Fibroblast of skin of back (primary cell): ENCODE results near the gene TRIM3. TPM values are rescaled to one million over a fixed set of nuclear protein-coding genes. Genes with fewer than 3 reads are reported as not detected.
A peak's percentile ranks its signal among the peaks of the same experiment; 100 is the strongest.
"Not testable (repeated sequence)": the region's sequence is repeated elsewhere in the genome, so short reads cannot be mapped to it uniquely, and the experiment has no call there.

Experiments
- DNase-seq: peaks from one replicate; pipeline ENCODE4 v3.0.0-alpha.2; 2013
- polyA plus RNA-seq, 2 experiments: library from polyadenylated mRNA; unstranded; fragments of 120-200 nt; gene quantifications; one replicate each; pipeline ENCODE4 v1.2.1, GENCODE V29; 2013; ENCODE audit not compliant: insufficient read length in 2 of 2

The TRIM3 gene
- 22.2 TPM for polyA plus RNA-seq (2013, experiment 1 of 2; ENCODE audit: insufficient read length)
- 19.6 TPM for polyA plus RNA-seq (2013, experiment 2 of 2; ENCODE audit: insufficient read length)

DNA sequence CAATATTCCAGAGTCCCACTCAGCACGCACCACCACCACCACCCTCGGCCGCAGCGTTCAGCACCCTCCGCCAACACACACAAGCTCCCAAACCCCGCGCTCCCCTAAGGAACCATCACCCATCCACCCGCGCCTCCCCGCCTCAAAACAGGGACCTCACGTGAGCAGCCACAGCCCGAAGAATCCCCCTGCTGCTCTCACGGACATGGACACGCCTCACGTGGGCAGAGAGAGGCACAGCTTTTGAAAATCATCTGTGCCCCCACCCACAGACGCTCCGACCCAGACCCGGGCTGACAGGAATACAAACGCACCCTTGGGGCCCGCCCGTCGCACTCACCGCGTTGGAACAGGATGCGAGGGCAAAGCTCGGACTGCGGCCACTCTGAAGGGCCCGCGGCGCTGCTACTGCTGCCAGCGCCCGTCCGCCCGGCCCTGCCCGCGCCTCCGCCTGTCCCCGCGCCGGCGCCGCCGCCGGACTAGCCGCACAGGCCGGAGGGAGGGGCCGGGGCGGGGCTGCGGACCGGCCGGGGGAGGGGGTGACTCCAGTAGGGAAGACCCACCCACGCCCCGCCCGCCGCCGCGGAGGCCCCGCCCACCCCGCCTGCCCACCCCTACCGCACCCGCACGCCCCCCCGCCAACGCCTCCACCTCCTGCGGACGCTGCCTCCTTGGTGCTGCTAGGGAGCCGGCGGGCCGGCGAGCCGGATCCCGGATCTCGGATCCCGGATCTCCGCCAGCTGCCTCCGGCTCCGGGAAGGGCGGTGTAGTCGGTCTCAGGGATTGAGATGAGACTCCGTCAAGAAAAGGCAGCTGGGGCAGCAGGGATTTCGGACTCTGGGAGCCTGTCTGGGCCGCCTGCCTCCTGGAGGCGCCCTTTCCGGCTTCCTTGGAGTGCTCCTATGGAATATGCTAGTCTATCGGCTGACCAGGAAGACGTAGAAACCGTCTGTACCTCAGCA lies at the start of gene TRIM3:
TRIM3 (minus strand) TSS at position 491 of the 962 bp plus-strand sequence. CDS start 8,246 bp downstream, outside the sequence.
- DNase-seq, result peak; percentile 88

DNA sequence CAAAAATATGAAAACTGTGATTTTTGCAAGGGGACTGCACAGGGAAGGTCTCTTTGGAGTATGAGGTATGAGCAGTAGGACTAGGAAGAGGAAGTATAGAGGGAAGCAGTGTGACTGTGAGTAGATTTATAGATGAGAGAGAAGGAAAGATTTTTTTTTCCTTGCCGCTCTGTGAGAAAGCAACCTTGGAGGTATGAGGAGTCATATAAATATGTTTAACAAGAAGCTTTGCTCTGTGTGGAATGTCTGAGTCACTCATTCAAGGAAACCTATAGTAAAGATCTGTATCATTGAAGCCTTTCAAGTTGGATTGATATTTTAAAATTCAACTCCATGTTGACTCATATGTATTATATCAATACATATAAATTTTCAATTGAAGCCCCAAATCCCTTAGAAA lies 49.5 kb upstream of the TRIM3 start:
- DNase-seq, result peak; percentile 77

DNA sequence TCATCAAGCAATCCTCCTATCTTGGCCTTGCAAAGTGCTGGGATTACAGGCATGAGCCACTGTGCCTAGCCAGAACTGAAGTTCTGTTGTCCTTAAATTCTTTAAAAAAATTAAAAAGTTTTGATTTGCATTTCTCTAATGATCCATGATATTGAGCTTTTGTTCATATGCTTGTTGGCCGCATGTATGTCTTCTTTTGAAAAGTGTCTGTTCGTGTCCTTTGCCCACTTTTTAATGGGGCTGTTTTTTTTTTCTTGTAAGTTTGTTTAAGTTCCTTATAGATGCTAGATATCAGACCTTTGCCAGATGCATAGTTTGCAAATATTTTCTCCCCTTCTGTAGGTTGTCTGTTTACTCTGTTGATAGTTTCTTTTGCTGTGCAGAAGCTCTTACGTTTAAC lies 48.2 kb upstream of the TRIM3 start:
- not testable (repeated sequence) for DNase-seq

DNA sequence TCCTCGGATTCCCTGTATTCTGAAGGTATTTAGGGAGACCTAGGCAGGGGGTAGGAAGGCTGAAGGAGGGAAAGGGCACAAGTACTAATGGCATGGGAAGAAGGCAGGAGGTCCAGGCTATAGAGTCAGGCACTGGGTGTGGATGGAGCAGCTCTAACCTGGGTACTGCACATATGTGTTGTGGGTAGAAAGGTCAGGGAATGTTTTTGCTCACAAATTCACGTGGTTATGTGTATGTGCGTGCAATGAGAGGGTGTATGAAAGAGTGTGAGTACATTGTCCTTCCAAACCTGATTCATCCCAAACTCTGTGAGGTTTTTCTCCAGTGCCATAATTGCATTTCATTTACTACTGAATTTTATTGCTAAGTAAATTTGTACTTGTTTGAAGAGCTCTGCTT lies 46.5 kb upstream of the TRIM3 start:
- no peak for DNase-seq

DNA sequence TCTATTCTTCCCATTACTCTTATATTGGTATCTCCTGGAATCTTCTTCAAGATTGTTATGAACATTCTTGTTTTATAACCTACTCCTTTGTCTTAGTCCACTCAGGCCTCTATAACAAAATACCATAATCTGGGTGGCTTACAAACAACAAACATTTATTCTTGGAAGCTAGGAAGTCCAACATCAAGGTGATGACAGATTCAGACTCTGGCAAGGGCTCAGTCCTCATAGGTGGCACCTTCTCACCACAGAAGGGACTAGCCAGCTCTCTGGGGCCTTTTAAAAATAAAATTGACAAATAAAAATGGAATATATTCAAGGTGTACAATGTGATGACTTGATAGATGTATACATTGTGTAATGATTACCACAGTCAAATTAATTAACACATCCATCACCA lies 43.1 kb upstream of the TRIM3 start:
- no peak for DNase-seq

DNA sequence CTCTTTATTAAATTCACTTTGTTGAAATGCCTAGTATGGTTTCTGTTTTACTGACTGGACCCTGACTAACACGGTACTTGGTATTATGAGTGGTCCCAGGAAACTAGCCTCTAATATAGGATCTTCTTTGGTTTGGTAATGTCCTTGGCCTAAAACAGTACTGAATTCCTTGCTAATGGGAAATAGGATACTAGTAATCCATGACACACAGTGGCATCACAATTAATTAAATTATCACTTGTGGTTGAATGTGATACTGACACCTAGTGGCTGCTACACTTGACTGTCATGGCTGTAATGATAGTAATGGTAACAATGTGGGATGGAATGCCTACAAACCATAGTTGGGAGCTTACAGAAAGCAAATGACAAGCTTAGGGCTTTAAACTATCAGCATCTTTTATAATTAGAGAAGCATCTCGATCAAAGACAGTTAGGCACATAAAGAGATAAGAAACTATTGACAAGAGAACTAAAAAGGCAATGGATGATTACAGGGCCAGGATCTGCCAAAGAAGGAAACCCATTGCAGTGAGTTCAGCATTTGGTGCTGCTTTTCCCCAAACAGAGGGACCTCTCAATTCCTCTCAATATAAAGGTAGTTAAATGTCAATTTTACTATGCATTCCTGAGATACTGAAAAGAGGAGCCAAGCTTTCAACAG lies 32.0 kb upstream of the TRIM3 start:
- peak; percentile 77 for DNase-seq

DNA sequence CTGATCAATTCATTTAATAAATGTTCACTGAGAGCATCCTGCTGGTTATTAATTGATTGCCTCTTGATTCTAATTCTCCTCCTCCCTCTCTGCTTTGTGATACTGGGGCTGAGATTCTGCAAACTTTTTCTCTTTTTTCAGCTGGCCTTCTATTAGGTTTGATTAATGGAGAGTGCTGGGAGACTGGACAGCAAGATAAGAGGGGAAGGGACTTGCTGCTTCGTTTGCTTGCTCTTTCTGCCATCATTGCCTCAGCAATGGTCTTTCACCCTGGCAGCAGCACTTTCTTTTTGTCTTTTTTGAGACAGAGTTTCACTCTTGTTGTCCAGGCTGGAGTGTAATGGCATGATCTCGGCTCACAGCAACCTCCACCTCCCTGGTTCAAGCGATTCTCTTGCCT lies 30.4 kb upstream of the TRIM3 start:
- no peak for DNase-seq

DNA sequence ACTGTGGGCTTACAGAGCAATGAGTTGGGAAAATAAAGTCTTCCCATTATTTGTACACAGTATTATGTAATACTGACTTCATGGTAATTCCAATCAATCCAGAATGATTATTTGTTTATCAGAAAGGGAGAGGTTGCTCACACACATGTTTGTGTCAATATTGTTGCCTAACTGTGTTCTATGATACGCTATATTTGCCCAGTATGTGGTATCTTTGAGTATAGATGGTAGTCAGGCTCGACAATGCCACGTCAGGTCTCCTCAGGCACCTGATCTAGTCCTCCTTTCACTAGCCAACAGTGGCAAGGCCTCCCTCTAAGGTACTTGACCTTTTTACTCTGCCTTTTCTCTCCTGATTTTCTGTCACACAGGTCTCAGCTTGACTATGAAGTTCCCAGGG lies 28.6 kb upstream of the TRIM3 start:
- no peak for DNase-seq

DNA sequence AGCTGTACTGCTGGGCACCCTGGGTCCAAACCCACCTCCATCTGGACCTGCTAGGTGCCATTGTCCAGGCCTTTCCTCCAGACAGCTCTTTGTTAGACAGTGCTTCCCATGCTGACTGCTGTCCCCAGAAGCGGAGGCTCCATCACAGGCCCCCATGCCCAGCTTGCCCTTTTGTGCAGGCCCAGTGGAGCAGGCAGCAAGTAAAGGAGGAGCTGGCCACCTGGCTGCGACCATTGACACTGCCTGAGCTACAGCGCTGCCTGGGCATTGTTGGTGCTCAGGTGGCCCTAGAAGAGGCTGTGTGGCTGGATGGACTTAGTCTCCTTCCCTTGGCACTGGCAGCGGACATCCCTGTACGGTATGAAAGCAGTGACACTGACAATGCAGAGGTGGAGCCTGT lies 24.8 kb upstream of the TRIM3 start:
- DNase-seq, result no peak

DNA sequence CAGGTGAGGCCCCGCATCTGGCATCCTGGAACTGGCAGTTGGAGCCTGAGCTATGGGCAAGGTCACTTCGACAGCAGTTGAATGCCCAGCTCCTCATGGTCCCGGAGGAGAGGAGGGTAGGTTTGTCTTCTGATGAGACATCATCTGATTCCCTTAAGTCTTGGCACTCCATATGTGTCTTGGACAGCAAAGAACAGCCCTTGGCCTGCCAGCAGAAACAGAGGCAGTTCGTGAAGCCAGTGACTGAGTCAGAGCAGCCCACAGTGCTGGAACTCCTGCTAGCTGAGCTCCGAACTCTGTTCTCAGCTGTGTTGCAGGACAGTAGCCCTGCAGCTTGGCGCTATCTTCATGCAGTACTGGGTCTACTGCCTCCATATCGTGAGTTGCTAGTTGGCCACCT lies 24.4 kb upstream of the TRIM3 start:
- no peak for DNase-seq

DNA sequence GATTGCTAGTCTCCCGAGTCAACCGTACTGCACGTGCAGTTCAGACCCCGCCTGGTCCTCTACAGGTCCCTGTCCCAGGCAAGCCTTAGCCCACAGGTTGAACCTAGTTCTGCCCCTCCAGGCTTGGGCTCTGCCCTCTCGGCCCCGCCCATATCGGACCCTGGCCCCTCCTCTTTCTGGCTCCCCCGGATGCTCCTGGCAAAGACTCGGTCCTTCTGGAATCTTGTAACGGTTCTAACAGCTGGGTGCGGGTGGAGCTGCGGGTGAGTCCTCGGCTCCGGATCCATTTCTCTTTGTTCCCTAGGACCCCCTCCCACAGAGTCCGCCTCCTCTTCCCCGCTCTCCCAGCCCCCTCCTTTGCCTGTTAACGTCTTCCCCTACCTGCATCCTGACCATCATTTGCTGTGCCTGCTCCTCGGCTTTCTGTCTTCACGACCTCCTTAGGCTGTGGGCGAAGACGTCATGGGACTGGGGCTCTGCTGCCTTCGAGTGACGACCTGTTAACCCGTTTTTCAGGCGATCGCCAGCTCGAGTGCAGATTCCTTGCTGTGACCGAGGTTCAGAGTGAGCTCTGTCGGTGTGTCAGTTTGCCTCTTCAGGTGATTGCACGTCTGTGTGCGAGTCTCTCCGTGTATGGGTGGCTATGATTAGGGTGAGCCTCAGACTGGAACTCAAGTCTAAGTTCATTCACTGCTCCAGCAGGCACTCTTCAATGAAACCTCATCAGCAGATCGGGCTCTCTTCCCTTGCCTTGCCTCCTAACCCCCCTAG lies 23.5 kb upstream of the TRIM3 start, which contains the start of gene DNHD1:
DNHD1 (plus strand) TSS at position 212 of the 771 bp plus-strand sequence. CDS start 936 bp downstream, outside the sequence.
- no peak for DNase-seq

DNA sequence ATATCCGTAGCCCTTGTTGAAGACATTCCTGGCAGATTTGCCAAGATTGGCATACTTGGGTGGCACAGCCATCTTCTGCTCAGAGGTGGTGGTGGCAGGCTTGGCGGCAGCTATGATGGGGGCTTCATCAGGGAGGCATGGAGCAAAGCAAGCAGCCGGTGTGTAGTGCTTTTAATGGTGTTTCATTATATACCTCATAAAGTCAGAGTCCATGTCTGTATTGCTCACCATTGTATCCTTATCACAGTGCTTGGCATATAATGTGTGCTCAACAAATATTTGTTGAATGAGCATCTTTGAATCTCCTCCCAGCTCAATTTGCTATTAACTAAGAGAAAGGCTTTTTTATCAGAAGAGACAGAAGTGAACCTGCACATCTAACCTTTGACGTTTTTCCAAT lies 15.6 kb upstream of the TRIM3 start:
- no peak for DNase-seq

DNA sequence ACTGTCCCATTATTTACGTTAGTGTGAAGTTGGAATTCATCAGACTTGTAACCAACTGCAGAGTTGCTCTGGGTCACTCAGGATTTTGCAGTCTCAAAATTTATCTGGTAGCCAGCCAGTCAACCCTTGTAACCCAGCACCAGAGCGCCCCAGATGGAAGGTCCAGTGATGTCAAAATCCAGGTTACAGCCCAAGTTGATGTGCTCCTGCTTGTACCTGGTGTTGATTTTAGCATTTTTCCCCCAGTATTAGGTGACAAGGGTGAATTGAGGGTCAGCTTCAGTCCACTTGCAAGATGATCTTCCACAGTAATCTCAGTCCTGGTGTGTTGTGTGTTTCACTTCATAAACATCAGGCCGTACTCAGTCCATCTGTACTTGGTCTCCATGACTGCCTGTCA lies 15.1 kb upstream of the TRIM3 start:
- no peak for DNase-seq

DNA sequence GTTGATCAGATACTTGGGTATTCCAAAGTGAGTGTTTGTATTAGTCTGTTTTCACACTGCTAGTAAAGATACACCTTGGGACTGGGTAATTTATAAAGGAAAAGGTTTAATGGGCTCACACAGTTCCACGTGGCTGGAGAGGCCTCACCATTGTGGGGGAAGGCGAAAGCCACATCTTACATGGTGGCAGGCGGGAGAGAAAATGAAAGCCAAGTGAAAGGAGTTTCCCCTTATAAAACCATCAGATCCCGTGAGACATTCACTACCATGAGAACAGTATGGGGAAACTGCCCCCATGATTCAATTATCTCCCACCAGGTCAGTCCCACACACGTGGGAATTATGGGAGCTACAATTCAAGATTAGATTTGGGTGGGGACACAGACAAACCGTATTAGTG lies 14.6 kb upstream of the TRIM3 start:
- DNase-seq, result no peak

DNA sequence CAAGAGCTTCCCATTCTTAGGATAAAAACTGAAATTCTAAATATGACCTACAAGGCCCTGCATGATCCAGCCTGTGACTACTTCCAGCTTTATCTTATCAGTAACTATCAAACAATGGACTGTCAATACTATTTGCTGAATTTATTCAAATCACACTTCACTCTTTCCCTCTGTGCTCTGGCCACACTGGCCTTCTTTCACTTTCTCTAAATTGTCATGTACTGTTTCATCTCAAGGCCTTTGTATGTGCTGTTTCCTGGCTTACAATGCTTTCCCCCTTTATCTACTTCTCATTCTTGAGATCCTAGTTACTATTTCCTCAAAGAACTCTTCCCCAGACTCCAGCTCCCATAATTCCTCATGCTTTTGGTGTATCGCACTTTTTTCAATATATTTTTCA lies 13.2 kb upstream of the TRIM3 start:
- no peak for DNase-seq

DNA sequence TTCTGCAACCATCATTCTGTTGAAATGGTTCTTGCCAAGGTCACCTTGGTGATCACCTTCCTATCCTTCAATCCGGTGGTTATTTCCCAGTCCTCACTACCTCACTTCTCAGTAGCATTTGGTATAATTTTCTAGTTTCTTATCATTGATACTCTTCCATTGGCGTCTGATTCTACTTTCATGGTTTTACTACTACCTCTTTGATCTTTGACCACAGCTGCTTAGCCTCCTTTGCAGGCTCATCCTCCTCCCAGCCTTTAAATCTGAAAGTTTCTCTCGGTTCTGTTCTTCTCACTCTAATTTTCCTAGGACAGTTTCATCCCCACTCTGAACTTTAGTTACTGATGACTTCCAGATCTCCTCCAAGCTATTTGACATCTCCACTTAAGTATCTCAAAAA lies 12.5 kb upstream of the TRIM3 start:
- no peak for DNase-seq

DNA sequence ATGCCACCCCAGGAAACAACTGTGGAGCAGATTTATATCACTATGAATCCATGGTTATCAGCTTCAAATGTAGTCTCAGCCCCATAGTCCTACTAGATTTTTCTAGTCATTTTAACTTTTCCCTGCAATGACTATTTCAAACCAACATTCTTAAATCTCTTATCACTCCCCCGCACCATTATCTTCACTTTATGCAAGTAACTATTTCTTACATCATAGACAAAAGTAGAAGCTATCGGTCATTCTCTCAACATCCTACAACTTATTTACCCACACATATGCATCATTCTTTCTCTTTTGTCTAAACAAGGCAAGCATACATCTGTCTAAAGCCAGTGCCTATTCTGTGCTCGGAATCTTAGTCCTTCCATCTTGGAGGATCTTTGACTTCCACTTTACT lies 11.9 kb upstream of the TRIM3 start:
- no peak for DNase-seq

DNA sequence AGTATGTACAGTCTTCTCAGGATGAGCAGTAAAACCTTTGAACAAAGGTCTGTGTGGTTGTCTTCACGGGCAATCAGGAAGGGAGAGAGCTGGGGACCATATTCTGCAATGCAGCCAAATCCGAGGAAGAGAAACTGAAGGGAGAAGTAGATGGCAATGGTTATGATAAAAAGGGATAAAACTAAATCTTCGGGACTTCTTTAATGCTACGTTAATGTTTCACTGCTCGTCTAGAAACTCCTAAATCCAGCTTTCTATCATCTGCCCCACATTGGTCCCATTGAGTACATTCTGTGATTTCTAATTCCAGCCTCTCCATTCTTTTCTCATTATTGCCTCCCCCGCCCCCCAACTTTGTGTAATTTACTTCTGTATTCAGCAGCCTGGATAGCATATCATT lies 9.3 kb upstream of the TRIM3 start:
- DNase-seq, result no peak

DNA sequence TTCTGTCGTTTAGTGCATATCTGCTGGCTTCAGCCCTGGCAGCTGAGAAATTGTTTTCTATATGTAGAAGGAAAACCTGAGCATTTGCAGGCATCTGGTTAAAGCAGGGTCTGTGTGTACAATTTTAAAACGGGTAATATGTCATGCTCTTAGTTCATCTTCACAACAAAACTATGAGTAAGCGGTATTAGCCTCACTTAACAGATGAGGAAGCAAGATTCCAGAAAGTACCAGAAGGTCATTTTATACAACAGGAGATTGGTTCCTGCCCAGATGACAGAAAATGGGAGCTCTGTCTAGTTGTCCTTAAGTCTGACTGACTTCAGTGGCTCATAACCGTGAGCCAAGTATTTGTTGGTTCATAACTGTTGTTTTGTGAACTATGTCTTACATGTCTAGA lies 8.7 kb upstream of the TRIM3 start:
- no peak for DNase-seq

DNA sequence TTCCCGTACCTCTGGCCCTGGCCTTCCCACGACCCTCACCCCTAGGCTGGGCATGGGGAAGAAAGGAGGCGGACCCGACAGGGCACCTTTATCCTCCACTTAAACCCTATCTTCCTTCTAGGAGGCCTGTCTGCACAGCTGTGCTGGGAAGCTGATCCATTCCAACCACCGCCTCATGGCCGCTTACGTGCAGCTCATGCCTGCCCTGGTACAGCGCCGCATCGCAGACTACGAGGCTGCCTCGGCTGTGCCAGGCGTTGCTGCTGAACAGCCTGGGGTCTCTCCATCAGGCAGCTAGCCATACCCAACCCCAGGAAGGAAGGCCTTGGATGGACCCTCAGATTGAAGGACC lies 8.2 kb upstream of the TRIM3 start:
- DNase-seq, result no peak

DNA sequence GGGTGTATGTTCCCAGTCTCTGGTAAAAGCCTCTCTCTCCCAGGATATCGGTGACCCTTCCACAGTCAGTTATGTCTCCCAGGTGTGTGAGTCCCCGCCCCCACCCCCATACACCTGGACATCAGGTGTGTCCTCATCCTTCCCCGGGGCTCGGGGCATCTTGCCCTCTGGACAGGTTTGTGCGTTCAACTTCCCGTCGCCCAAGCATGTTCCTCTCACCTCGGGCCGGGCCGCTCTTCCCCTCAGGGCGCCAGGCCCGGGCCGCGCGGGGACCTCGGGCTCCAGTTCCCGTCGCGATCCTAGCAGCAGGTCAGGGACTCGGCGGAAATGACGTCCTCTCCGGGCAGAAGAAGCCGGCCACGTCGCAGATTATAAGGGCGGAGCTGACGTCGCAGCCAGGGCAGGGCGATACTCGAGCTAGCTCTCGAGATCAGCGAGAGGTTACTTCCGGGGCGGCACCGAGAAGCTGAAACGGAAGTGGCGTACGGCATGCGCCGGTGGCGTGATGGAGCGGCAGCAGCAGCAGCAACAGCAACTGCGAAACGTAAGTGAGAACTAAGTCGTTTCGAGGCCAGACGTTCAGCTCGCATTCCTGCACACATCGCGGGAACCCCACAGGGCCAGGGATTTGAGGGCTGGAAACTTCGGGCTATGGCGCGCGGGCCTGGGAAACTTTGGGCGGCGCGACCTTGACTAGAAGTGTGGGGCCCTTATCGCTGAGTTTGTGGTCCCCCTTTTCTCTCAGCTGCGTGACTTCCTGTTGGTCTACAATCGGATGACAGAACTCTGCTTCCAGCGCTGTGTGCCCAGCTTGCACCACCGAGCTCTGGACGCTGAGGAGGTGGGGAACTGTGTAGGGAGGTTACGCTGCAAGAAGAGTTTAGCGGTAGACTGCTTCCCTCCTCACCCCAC lies 7.5 kb upstream of the TRIM3 start, which contains the start of the genes ARFIP2 and TIMM10B:
ARFIP2 (minus strand) TSS at position 320 of the 912 bp plus-strand sequence. CDS start 910 bp downstream, outside the sequence.
TIMM10B (plus strand) TSS at position 490 of the 912 bp plus-strand sequence; CDS start at position 506, 16 bp downstream.
- DNase-seq, result peak; percentile 99
